Keratinocyte (primary cell): ENCODE measurements around the gene TCAF2. TPM values are rescaled to one million over a fixed set of nuclear protein-coding genes. Genes with fewer than 3 reads are reported as not detected.
"Not testable (repeated sequence)": the region's sequence is repeated elsewhere in the genome, so short reads cannot be mapped to it uniquely, and the experiment has no call there.

Experiments used
- DNase-seq: peaks from one replicate; pipeline ENCODE4 v3.0.0-alpha.2; 2011; ENCODE audit warnings: low read depth, missing footprints, low spot score
- FAIRE-seq: peaks from 2 replicates; lab custom pipeline; 2011; peaks lifted over from hg19 to GRCh38; lab: Jason Lieb, UNC
- H2AFZ ChIP-seq: 2 replicates; pipeline ENCODE4 v1.6.0; 2012; ENCODE audit warnings: low read length, control low read depth, inconsistent platforms; ENCODE audit not compliant: control insufficient read depth
- H3K27ac ChIP-seq: 2 replicates; pipeline ENCODE4 v1.5.1; 2011; ENCODE audit warnings: low read length; ENCODE audit not compliant: control insufficient read depth, insufficient read depth
- H3K27me3 ChIP-seq: 3 replicates; pipeline ENCODE4 v1.6.0; 2011; ENCODE audit warnings: low read length; ENCODE audit not compliant: control insufficient read depth, insufficient read depth; ENCODE audit errors: extremely low read depth
- H3K36me3 ChIP-seq, 2 experiments: 2 replicates in 1 of 2; 3 replicates in 1 of 2; pipeline ENCODE4 v1.5.1; 2011; ENCODE audit warnings: low read length in 2 of 2, mild to moderate bottlenecking in 1 of 2; ENCODE audit not compliant: control insufficient read depth in 2 of 2, insufficient read depth in 2 of 2; ENCODE audit errors: extremely low read depth in 1 of 2
- H3K4me1 ChIP-seq: 3 replicates; pipeline ENCODE4 v1.5.1; 2011; ENCODE audit warnings: low read length; ENCODE audit not compliant: control insufficient read depth, insufficient read depth; ENCODE audit errors: extremely low read depth
- H3K4me2 ChIP-seq: 3 replicates; pipeline ENCODE4 v1.6.0; 2011; ENCODE audit warnings: low read depth, low read length; ENCODE audit not compliant: control insufficient read depth, insufficient read depth; ENCODE audit errors: extremely low read depth
- H3K4me3 ChIP-seq, 3 experiments: fragments of 200-600 bp in 1 of 3; sonication (generic) in 1 of 3; 2 replicates in 2 of 3; 3 replicates in 1 of 3; pipeline ENCODE4 v1.5.1; 2011 to 2016; ENCODE audit warnings: low read length in 3 of 3, mild to moderate bottlenecking in 3 of 3, control low read depth in 2 of 3, inconsistent platforms in 1 of 3, low read depth in 1 of 3, mixed read lengths in 1 of 3, mixed run types in 1 of 3, moderate library complexity in 1 of 3; ENCODE audit not compliant: control insufficient read depth in 2 of 3, insufficient read depth in 2 of 3; ENCODE audit errors: extremely low read depth in 1 of 3
- H3K79me2 ChIP-seq: 2 replicates; pipeline ENCODE4 v1.6.0; 2012; ENCODE audit warnings: low read length; ENCODE audit not compliant: control insufficient read depth, insufficient read depth
- H3K9ac ChIP-seq: 3 replicates; pipeline ENCODE4 v1.6.0; 2011; ENCODE audit warnings: low read length; ENCODE audit not compliant: control insufficient read depth, insufficient read depth; ENCODE audit errors: extremely low read depth
- H3K9me1 ChIP-seq: 3 replicates; pipeline ENCODE4 v1.6.0; 2011; ENCODE audit warnings: low read length; ENCODE audit not compliant: control insufficient read depth, insufficient read depth; ENCODE audit errors: extremely low read depth
- H3K9me3 ChIP-seq: 2 replicates; pipeline ENCODE4 v1.5.1; 2012; ENCODE audit warnings: low read depth, low read length; ENCODE audit not compliant: control insufficient read depth
- H4K20me1 ChIP-seq: 3 replicates; pipeline ENCODE4 v1.6.0; 2011; ENCODE audit warnings: low read length; ENCODE audit not compliant: control insufficient read depth, insufficient read depth; ENCODE audit errors: extremely low read depth
- dilution Hi-C: fragments of 300-500 bp; cut with MboI; formaldehyde crosslinking; loops from one replicate; pipeline ENCODE4 v1.7.0; 2020; ENCODE audit warnings: low sequenced_read_pairs; ENCODE audit not compliant: extremely low pct_ligation_motif_present
- polyA plus RNA-seq, 5 experiments: library from polyadenylated mRNA; depleted of rRNA in 3 of 5; stranded (reverse) in 3 of 5; stranded (forward) in 1 of 5; unstranded in 1 of 5; fragments of >200 nt; gene quantifications; 1 replicate in 1 of 5; 2 replicates in 3 of 5; 3 replicates in 1 of 5; pipeline versions ENCODE4 v1.2.1 to v1.2.3, GENCODE V29; 2011 to 2012; ENCODE audit warnings: missing spikeins in 2 of 5, low read depth in 1 of 5, low replicate concordance in 1 of 5
- small RNA-seq, 3 experiments: library from RNA; depleted of rRNA; stranded (forward); fragments of <200 nt; gene quantifications; one replicate each; pipeline ENCODE3, GENCODE V24; 2012; ENCODE audit warnings: low read depth in 3 of 3, low replicate concordance in 1 of 3; ENCODE audit not compliant: insufficient read length in 3 of 3

TCAF2 gene
- polyA plus RNA-seq, 1 donor (not counting 4 experiments of a cell fraction or from before 2014, with no cell fraction given), result 1.2 TPM

- H3K9ac ChIP-seq, H3K9me1 ChIP-seq, H3K4me3 ChIP-seq, H3K9me3 ChIP-seq, H3K27ac ChIP-seq, H2AFZ ChIP-seq, H3K27me3 ChIP-seq, dilution Hi-C loops, H3K4me2 ChIP-seq, H3K4me1 ChIP-seq, H3K36me3 ChIP-seq, FAIRE-seq, DNase-seq, H3K79me2 ChIP-seq, H4K20me1 ChIP-seq: not testable (repeated sequence)
These were observed 29.7 kb downstream of the TCAF2 start for GRCh38 chr7:143650447-143650846.

Small RNA genes lying within 50 kb of the gene (small RNA-seq; reads per million reads assigned to genes)
- gene AC073264.2 (0 reads per million in 3 experiments), gene RNU6-162P (0 reads per million in 3 experiments)

Other genes with a start within 250 kb of the TCAF2 start
- 17.6 to 77.8 TPM (median 22.5 TPM) in 3 replicates for gene ZYX, start 239.6 kb upstream of the TCAF2 start, polyA plus RNA-seq
- 24.6 to 37.1 TPM (median 31.9 TPM) in 3 replicates for gene EPHA1, start 212.1 kb upstream of the TCAF2 start, polyA plus RNA-seq
- 0.08 to 0.20 TPM (median 0.17 TPM) in 3 replicates for gene TAS2R60, start 177.5 kb upstream of the TCAF2 start, polyA plus RNA-seq
- not detected in 3 replicates for gene TAS2R41, start 143.1 kb upstream of the TCAF2 start, polyA plus RNA-seq
- 0.61 to 1.4 TPM (median 0.97 TPM) in 3 replicates for gene CTAGE15, start 49.2 kb upstream of the TCAF2 start, polyA plus RNA-seq
- gene CTAGE6, start 136.7 kb downstream of the TCAF2 start, polyA plus RNA-seq, result 0.04 TPM in 1 of 3 replicates, not detected in the others